Subcutaneous adipose tissue (tissue), 4 donors: ENCODE results near the gene UROS. TPM values are rescaled to one million over a fixed set of nuclear protein-coding genes. Genes with fewer than 3 reads are reported as not detected.

Source experiments
- total RNA-seq, 4 donors: library from RNA; depleted of rRNA; stranded (reverse); fragments of >200 nt; gene quantifications; one replicate each; pipeline ENCODE4 v1.1.0, GENCODE V29; 2016
- TF ChIP-seq, protein P1 (sequence below): fragments of 450-650 bp; IDR thresholded peaks from one replicate; pipeline ENCODE4 v1.5.1; 2016; ENCODE audit warnings: low read depth, mild to moderate bottlenecking, control low read depth, antibody characterized with exemption, moderate library complexity

The UROS gene
- total RNA-seq, 4 donors from 2014 or later: 26.2 to 48.8 (median 46.6) TPM

DNA sequence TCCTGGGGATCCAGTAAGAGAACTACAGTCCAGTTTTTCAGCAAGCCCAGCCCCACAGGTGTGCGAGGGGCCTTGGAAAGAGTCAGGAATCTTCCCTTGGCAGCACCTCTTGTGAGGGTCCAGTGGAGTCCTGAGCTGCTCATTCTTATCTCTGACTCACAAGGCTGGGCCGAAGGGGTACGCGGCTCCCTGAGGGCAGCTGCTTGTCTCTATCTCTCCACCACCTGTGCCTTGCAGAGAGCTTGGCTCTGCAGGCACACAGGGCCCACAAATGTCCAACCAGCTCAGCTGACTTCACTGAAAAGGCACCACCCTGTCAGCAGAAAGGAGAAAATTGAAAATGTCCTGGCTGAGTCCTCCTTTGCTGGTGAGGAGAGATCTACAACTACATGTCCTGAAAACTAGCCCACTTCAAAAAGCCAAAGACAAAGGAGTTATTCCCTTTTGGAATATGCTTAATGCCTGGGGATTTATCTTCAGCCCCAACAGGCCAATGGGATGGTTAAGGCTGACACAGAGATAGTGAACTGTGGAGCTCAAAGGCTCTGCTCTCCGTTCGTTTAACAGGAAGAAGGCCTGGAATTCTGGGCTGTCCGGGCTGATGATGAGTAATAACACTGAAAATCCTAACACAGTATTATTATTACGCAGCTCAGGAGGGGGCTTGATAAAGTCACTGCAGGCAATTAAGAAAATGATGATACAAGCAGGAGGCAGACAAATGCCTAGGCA, 23.4 kb downstream of the UROS start:
- TF ChIP-seq, protein P1, sequence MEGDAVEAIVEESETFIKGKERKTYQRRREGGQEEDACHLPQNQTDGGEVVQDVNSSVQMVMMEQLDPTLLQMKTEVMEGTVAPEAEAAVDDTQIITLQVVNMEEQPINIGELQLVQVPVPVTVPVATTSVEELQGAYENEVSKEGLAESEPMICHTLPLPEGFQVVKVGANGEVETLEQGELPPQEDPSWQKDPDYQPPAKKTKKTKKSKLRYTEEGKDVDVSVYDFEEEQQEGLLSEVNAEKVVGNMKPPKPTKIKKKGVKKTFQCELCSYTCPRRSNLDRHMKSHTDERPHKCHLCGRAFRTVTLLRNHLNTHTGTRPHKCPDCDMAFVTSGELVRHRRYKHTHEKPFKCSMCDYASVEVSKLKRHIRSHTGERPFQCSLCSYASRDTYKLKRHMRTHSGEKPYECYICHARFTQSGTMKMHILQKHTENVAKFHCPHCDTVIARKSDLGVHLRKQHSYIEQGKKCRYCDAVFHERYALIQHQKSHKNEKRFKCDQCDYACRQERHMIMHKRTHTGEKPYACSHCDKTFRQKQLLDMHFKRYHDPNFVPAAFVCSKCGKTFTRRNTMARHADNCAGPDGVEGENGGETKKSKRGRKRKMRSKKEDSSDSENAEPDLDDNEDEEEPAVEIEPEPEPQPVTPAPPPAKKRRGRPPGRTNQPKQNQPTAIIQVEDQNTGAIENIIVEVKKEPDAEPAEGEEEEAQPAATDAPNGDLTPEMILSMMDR: no peak

DNA sequence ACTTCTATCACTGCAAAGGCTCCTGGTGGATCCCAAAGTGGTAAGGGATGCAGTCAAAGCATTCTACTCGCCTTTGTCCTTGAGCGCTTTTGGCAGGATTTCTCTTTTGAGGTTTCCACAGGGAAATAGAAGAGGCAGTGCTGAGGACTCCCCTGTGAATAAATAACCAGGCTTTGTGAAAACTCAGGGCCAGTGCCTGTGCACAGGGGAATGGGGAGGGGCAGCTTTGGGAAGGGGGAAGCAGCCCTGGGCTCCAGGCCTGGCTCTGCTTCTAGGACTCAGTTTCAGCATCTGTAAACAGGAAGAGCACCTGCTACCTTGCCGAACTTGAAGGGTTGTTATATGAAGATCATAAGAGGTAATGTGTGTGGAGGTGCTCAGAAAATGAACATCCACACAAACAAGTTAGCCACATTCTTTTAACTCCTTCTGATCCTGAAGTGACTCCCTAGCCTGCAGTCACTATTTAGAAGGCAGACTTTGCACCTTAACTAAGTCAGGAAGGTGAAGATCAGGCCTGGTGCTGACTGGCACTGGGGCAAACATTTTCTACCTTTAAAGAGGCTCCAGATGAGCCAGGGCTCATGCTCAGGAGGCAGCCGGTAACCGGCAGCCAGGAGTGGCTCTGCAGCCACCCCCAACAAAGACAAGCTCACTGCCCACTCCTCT, 24.9 kb downstream of the UROS start:
- TF ChIP-seq, protein P1: no peak

DNA sequence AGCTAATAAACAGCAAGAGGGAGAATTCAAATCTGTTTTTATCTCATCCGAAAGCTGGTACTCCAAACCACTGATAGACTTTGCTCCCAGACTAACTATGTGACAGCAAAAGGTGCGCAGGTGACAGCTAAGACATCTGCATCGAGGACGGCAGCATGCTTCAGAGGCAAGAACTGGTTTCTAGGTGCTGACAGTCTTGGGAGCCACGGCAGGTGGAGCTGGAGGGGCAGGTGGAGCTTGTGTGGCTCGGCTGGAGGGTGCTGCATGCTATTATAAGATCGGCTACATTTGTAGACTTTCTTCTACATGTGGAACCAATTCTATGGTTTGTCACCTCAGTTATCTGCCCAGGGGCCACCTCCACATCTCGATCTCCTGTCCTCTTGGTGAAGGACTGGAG, 25.6 kb downstream of the UROS start:
- TF ChIP-seq, protein P1: no peak

DNA sequence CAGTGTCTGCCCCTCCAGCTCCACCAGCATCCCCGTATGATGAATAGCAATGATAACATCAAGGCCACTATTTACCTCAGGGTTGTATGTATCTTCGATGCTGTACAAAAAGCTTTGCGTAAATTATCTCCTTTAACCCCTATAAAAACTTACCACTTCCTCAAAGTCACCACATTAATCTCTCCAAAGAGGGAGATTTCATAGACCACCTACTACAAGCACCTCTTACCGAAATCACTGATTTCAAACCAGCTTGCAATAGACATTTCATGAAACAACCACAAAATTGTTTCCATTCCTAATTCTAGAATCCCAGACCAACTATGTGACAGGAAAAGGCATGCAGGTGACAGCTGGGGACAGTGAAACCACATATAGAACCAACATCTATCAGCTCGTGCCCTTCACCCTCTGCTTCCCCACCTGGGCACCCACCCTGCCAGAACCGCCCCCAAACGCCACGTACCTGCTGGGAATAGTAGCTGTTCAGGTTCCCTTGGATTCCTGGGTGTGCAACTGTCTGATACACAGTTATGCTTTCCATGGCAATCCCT, 27.3 kb downstream of the UROS start:
- TF ChIP-seq, protein P1: no peak

DNA sequence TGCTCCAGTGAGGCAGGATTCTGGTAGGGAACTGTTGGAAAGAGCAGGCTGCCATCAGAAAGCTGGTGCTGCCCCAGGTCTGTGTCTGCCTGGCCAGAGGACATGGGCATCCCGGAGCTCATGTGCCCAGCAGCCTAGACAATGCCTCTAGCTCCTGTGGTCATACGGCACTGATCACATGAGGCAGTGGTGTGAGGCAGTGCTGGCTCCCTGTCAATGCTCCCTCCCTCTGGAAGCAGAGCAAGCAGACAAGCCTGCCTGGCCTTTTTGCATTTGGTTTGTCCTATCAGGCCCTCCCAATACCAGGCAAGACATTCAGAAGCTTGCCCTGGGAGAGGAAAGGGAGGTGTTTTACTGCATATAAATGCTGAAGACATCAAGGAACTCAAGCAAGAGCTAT, 27.9 kb downstream of the UROS start:
- TF ChIP-seq, protein P1: no peak

DNA sequence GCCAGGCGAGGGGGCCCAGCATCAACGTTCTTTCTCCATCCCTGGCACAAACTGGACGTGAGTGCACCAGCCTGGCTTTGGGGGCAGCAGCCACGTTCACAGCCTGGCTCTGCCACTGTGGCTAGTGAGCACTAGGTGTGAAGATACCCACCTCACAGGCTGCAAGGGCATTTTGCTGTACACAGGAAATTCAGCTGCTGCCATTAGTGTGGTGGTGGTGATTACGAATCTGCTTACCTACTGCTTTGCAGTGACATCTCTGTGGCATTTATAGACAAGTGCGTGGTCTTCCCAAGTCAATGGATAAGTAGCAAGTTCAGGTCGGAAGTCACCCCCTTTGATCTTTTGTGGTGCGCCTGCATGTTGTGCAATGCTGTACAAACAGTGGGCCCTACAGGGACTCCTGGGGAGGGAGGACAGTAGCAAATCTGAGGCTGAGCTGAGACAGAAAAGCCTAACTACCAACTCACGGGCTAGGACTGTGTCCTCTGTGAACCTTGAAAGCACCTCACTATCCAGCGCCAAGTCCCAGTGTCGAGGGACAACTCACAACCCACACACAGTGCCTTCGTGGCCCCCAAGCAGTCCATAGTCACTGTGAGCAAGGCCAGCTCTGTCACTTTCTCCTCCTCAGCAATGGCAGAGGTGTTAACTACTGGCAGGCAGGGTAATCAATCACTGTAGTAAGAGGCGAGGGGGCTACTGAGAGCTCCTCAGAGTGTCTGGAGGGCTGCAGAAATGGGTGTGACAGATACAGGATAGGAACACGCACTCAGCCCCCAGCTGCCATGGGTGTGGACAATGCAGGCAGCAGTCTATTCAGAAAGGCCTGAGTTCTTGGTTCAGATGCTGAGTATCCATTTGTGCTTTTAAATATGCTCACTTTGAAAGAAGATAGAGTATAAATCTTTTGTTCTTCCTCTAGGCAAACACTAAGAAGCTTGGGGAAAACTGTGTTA, 30.4 kb downstream of the UROS start:
- TF ChIP-seq, protein P1: no peak
